ENCODE measurements around the gene CNPPD1.
A peak's percentile ranks its signal among the peaks of the same experiment; 100 is the strongest.

The CNPPD1 gene

GRCh38 chr2:219179601-219180465 lies 3.1 kb upstream of the CNPPD1 start:
- no peak for DNase-seq (ENCODE audit: low read depth)

- peak; percentile 10 for DNase-seq (ENCODE audit: low read depth)
Observed at GRCh38 chr2:219178377-219179175, 1.9 kb upstream of the CNPPD1 start.

- DNase-seq (ENCODE audit: low read depth): peak; percentile 41
Observed at GRCh38 chr2:219177552-219178376, 1.0 kb upstream of the CNPPD1 start, which contains the start of gene RETREG2. Gene RETREG2, plus strand, starts transcription at chr2:219178275. Its CDS starts 78 bp downstream, at chr2:219178353.

- DNase-seq (ENCODE audit: low read depth): peak; percentile 8
Observed at GRCh38 chr2:219175928-219176817, 552 bp downstream of the CNPPD1 start.

- no peak for DNase-seq (ENCODE audit: low read depth)
Observed at GRCh38 chr2:219175486-219175885, 1.2 kb downstream of the CNPPD1 start.

GRCh38 chr2:219174801-219175200 lies 1.9 kb downstream of the CNPPD1 start:
- no peak for DNase-seq (ENCODE audit: low read depth)

GRCh38 chr2:219174146-219174545 lies 2.6 kb downstream of the CNPPD1 start:
- no peak for DNase-seq (ENCODE audit: low read depth)

- no peak for DNase-seq (ENCODE audit: low read depth)
Observed at GRCh38 chr2:219173176-219173575, 3.5 kb downstream of the CNPPD1 start.

- no peak for DNase-seq (ENCODE audit: low read depth)
Observed at GRCh38 chr2:219172231-219173154, 4.2 kb downstream of the CNPPD1 start.

GRCh38 chr2:219171231-219171651 lies 5.5 kb downstream of the CNPPD1 start:
- no peak for DNase-seq (ENCODE audit: low read depth)

GRCh38 chr2:219169930-219170654 lies 6.6 kb downstream of the CNPPD1 start, which contains the start of gene SLC23A3:
Gene SLC23A3, minus strand, starts transcription at chr2:219170029. Its CDS starts 45 bp downstream, at chr2:219169984.
- no peak for DNase-seq (ENCODE audit: low read depth)

- no peak for DNase-seq (ENCODE audit: low read depth)
Observed at GRCh38 chr2:219168932-219169331, 7.8 kb downstream of the CNPPD1 start.

- DNase-seq (ENCODE audit: low read depth): no peak
Observed at GRCh38 chr2:219168526-219168925, 8.2 kb downstream of the CNPPD1 start.

GRCh38 chr2:219167997-219168396 lies 8.7 kb downstream of the CNPPD1 start:
- no peak for DNase-seq (ENCODE audit: low read depth)

GRCh38 chr2:219165058-219165911 lies 11.4 kb downstream of the CNPPD1 start:
- DNase-seq (ENCODE audit: low read depth): no peak

GRCh38 chr2:219163156-219163555 lies 13.6 kb downstream of the CNPPD1 start:
- DNase-seq (ENCODE audit: low read depth): no peak

- no peak for DNase-seq (ENCODE audit: low read depth)
Observed at GRCh38 chr2:219161097-219161496, 15.6 kb downstream of the CNPPD1 start.

Data from stimulated activated CD8-positive, alpha-beta memory T cell treated with anti-CD3 and anti-CD28 coated beads, Interleukin-7, amount 100 ng/mL, for 24 hours (primary cell).